HG03520 (cell line): ENCODE measurements around the gene HMMR.
"Not testable (repeated sequence)": the region's sequence is repeated elsewhere in the genome, so short reads cannot be mapped to it uniquely, and the experiment has no call there.

Source experiments
- ATAC-seq: cut with Tn5 transposase; IDR thresholded peaks from one replicate; pipeline ENCODE4 v1.9.1; 2021; ENCODE audit warnings: mild to moderate bottlenecking, moderate library complexity; ENCODE audit not compliant: unreplicated experiment

Gene HMMR

GRCh38 chr5:163460562-163461171, at the start of gene HMMR:
TSS of gene HMMR (plus strand) at chr5:163460632. CDS start at chr5:163460693, 61 bp downstream.
- no peak for ATAC-seq

DNA sequence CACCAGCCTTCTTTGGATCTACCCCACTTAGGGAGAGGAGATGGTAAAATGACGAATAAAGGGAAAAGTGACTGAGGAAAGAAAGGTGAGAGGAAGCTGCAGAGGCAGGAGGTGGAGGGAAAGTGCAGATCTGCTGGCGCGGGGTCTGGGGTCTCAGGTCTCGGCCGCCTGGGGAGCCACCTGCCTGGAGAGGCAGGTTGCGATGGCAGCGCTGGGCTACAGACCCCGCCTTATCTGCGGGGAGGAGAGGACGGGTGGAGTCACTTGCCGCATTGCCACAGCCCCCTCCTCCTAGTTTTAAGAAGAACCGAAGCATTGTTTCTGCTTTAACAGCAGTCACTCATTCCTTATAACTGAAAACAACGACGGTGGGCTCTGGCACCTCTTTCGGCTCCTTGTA, 44.8 kb upstream of the HMMR start:
- not testable (repeated sequence) for ATAC-seq

DNA sequence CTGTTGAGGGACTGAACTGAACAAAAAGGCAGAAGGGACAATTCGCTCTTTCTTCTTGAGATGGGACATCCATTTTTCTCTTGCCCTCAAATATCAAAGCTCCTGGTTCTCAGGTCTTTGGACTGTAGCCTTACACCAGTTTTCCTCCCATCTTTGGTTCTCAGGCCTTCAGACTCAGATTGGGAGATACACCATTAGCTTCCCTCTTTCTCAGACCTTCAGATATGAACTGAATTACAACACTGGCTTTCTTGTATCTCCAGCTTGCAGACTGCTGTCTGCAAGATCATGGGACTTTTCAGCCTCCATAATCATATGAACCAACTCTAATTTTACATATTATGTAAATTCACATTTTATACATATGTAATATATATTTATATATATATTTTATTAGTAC, 35.6 kb upstream of the HMMR start:
- ATAC-seq, result no peak

- ATAC-seq, result not testable (repeated sequence)
Observed at GRCh38 chr5:163426128-163426527, 34.3 kb upstream of the HMMR start.

DNA sequence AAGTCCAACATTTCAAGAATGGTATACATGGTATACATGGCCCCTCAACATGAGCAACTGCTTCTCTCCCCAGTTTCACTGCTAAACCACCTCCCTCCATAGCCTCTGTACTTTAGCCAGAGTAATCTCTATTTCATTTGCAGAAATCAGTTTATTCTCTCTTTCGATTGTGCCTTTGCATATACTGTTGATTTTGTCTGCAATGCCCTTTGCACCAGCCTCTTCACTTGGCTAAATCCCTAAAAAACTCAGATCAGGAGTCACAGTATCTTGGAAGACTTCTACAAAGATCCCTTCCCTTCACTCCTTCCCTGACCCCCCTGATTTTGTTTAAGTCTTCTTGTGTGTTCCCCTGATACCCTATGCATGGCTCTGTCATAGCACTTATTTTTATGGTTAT, 27.9 kb upstream of the HMMR start:
- ATAC-seq, result no peak

GRCh38 chr5:163433271-163433670, 27.2 kb upstream of the HMMR start:
- no peak for ATAC-seq

GRCh38 chr5:163434401-163434866, 26.0 kb upstream of the HMMR start:
- no peak for ATAC-seq

GRCh38 chr5:163436515-163436914, 23.9 kb upstream of the HMMR start:
- no peak for ATAC-seq

DNA sequence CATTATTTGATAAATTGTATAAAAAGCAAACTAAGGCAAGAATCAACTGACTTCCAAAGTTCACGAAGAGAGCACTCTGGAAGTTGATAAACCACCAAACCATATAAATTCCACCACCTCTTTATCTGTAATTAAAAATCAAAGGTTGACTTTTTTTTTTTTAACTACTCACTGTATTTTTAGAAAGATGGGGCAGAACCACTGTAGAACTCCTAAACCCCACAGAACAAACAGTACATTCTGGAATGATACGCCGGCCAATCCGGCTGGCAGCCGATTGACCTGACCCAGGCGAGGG, 23.5 kb upstream of the HMMR start:
- no peak for ATAC-seq

GRCh38 chr5:163437309-163438182, 22.9 kb upstream of the HMMR start, which contains the start of gene CCNG1:
TSS of gene CCNG1 (plus strand) at chr5:163437595. CDS start at chr5:163439257, 1,662 bp downstream.
- ATAC-seq, result peak; percentile 97

- ATAC-seq, result no peak
Observed at GRCh38 chr5:163439092-163439425, 21.4 kb upstream of the HMMR start.

GRCh38 chr5:163440954-163441353, 19.5 kb upstream of the HMMR start:
- ATAC-seq, result no peak

- ATAC-seq, result no peak
Observed at GRCh38 chr5:163444526-163444925, 15.9 kb upstream of the HMMR start.

DNA sequence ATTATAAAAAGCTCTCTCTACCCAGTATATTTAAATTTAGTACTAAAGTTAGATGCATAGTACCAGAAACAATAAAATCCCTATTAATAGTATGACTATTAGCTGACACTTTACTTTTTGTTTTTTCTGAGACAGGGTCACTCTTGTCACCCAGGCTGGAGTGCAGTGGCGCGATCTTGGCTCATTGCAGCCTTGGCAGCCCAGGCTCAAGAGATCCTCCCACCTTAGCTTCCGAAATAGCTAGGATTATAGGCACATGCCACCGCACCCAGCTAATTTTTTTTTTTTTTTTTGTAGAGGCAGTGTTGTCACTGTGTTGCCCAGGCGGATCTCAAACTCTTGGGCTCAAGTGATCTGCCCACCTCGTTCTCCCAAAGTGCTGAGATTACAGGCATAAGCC, 15.1 kb upstream of the HMMR start:
- ATAC-seq, result no peak

DNA sequence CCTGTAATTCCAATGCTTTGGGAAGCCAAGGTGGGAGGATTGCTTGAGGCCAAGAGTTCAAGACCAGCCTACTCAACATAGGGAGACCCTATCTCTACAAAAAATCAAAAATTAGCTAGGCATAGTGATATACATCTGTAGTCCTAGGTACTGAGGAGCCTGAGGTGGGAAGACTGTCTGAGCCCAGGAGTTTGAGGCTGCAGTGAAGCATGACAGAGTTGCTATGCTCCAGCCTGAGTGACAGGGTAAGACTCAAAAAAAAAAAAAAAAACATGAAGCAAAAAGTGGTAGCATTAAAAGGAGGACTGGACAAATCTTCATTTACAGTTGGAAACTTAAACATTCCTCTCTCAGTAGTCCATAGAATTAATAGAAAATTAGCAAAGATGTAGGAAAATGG, 13.2 kb upstream of the HMMR start:
- no peak for ATAC-seq

DNA sequence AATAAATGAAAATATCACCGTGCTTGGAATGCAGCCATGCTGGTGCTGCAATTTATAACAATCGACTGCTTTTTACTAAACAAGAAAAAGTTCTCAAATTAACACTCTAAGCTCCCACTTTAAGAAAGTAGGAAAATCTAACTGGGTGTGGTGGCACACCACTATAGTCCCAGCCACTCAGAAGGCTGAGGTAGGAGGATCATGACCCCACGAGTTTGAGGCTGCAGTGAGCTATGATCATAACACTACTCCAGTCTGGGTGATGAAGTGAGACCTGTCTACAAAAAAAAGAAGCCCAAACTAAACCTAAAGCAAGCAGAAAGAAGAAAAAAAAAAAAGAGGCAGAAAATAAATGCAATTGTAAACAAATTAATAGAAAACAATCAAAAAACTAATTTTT, 12.6 kb upstream of the HMMR start:
- no peak for ATAC-seq

- ATAC-seq, result no peak
Observed at GRCh38 chr5:163448491-163448890, 11.9 kb upstream of the HMMR start.

DNA sequence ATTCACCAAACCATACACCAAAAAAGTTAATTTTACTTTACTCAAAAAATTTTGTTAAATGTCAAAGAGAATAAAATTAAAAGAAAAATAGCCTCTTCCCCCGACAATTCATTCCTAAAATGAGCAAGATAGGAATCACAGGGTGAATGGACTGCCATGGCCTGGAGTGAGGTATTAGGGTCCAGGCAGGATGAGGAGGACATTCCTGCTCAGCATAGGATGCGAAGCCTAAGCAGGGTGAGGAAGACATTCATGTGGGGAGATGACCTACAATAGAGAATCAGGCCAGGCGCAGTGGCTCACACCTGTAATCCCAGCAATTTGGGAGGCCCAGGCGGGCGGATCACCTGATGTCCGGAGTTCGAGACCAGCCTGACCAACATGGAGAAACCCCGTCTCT, 8.9 kb upstream of the HMMR start:
- no peak for ATAC-seq

GRCh38 chr5:163453705-163454104, 6.7 kb upstream of the HMMR start:
- ATAC-seq, result no peak

GRCh38 chr5:163455406-163455805, 5.0 kb upstream of the HMMR start:
- not testable (repeated sequence) for ATAC-seq

- no peak for ATAC-seq
Observed at GRCh38 chr5:163456029-163456589, 4.3 kb upstream of the HMMR start.

- no peak for ATAC-seq
Observed at GRCh38 chr5:163456840-163457239, 3.6 kb upstream of the HMMR start.
